Globus pallidus (tissue), 1 donor: ENCODE data around the gene FRRS1L.
"Not testable (repeated sequence)": the region's sequence is repeated elsewhere in the genome, so short reads cannot be mapped to it uniquely, and the experiment has no call there.

ENCODE experiments used
- DNase-seq: peaks from one replicate; pipeline ENCODE4 v3.0.0-alpha.2; 2015; ENCODE audit warnings: low spot score

FRRS1L gene

GRCh38 chr9:109129470-109130197 is 37.4 kb downstream of the FRRS1L start:
- no peak for DNase-seq

GRCh38 chr9:109126671-109127070 is 40.4 kb downstream of the FRRS1L start:
- not testable (repeated sequence) for DNase-seq

- no peak for DNase-seq
Observed at GRCh38 chr9:109124121-109124520, 42.9 kb downstream of the FRRS1L start.

- no peak for DNase-seq
Observed at GRCh38 chr9:109122726-109123621, 44.1 kb downstream of the FRRS1L start.

GRCh38 chr9:109121232-109121796 is 45.7 kb downstream of the FRRS1L start:
- DNase-seq, result no peak

GRCh38 chr9:109120204-109120789 is 46.8 kb downstream of the FRRS1L start:
- no peak for DNase-seq

GRCh38 chr9:109119439-109120203 is 47.4 kb downstream of the FRRS1L start, which contains the start of gene TMEM245:
TSS of gene TMEM245 (minus strand) at chr9:109119947. CDS start at chr9:109119913, 34 bp downstream.
- peak; percentile 99 for DNase-seq

- DNase-seq, result no peak
Observed at GRCh38 chr9:109118808-109119438, 48.1 kb downstream of the FRRS1L start.

GRCh38 chr9:109117856-109118807 is 48.9 kb downstream of the FRRS1L start:
- DNase-seq, result no peak

GRCh38 chr9:109115931-109116526 is 51.0 kb downstream of the FRRS1L start:
- peak; percentile 31 for DNase-seq

- DNase-seq, result no peak
Observed at GRCh38 chr9:109114670-109115069, 52.4 kb downstream of the FRRS1L start.

- no peak for DNase-seq
Observed at GRCh38 chr9:109113892-109114609, 53.0 kb downstream of the FRRS1L start.

- no peak for DNase-seq
Observed at GRCh38 chr9:109113254-109113653, 53.8 kb downstream of the FRRS1L start.

- no peak for DNase-seq
Observed at GRCh38 chr9:109110329-109111021, 56.6 kb downstream of the FRRS1L start.

GRCh38 chr9:109109967-109110328 is 57.1 kb downstream of the FRRS1L start:
- DNase-seq, result no peak

- no peak for DNase-seq
Observed at GRCh38 chr9:109108318-109108717, 58.7 kb downstream of the FRRS1L start.

GRCh38 chr9:109107402-109108240 is 59.4 kb downstream of the FRRS1L start:
- DNase-seq, result no peak
